Ishikawa (cell line): ENCODE data around the gene SH3PXD2A.

Experiments
- CEBPB ChIP-seq: IDR thresholded peaks from 2 replicates; pipeline ENCODE4 v1.6.1; 2012
- CREB1 ChIP-seq: IDR thresholded peaks from 2 replicates; pipeline ENCODE4 v1.6.1; 2012; ENCODE audit warnings: low read depth
- EGR1 ChIP-seq: IDR thresholded peaks from 2 replicates; pipeline ENCODE4 v1.6.1; 2012
- EP300 ChIP-seq: IDR thresholded peaks from 2 replicates; pipeline ENCODE4 v1.6.1; 2012; ENCODE audit warnings: borderline replicate concordance
- FOXM1 ChIP-seq: IDR thresholded peaks from 2 replicates; pipeline ENCODE4 v1.6.1; 2012; ENCODE audit warnings: low read depth, borderline replicate concordance
- TAF1 ChIP-seq: IDR thresholded peaks from 2 replicates; pipeline ENCODE4 v1.6.1; 2012; ENCODE audit warnings: low read depth, mild to moderate bottlenecking
- TCF12 ChIP-seq: IDR thresholded peaks from 2 replicates; pipeline ENCODE4 v1.6.1; 2012; ENCODE audit warnings: low read depth
- TF ChIP-seq, protein P1 (sequence below): IDR thresholded peaks from 2 replicates; pipeline ENCODE4 v1.6.1; 2012
- TF ChIP-seq, protein P2 (sequence below): IDR thresholded peaks from 2 replicates; pipeline ENCODE4 v1.6.1; 2012; ENCODE audit warnings: low read depth, mild to moderate bottlenecking
- TF ChIP-seq, protein P3 (sequence below): IDR thresholded peaks from 2 replicates; pipeline ENCODE4 v1.6.1; 2012

DNA sequence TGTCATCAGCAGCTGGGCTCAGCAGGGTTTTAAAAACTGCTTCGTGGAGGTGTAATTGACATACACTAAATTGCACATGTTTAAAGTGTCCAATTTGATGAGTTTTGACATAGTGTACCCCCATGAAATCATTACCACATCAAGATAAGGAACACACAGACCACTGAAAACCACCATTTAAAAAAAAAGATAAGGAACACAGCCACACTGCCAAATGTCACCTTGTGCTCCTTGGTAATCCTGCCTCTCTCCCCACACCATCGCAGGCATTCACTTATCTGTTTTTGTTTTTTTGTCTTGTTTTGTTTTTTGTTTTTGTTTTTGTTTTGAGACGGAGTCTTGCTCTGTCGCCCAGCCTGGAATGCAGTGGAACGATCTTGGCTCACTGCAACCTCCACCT, 286.9 kb downstream of the SH3PXD2A start:
- no peak for TF ChIP-seq FOXM1
- TF ChIP-seq, protein P1, sequence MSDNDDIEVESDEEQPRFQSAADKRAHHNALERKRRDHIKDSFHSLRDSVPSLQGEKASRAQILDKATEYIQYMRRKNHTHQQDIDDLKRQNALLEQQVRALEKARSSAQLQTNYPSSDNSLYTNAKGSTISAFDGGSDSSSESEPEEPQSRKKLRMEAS = no peak
- TF ChIP-seq CEBPB = no peak
- TF ChIP-seq EP300 = no peak
- TF ChIP-seq CREB1 = no peak
- TF ChIP-seq, protein P2, sequence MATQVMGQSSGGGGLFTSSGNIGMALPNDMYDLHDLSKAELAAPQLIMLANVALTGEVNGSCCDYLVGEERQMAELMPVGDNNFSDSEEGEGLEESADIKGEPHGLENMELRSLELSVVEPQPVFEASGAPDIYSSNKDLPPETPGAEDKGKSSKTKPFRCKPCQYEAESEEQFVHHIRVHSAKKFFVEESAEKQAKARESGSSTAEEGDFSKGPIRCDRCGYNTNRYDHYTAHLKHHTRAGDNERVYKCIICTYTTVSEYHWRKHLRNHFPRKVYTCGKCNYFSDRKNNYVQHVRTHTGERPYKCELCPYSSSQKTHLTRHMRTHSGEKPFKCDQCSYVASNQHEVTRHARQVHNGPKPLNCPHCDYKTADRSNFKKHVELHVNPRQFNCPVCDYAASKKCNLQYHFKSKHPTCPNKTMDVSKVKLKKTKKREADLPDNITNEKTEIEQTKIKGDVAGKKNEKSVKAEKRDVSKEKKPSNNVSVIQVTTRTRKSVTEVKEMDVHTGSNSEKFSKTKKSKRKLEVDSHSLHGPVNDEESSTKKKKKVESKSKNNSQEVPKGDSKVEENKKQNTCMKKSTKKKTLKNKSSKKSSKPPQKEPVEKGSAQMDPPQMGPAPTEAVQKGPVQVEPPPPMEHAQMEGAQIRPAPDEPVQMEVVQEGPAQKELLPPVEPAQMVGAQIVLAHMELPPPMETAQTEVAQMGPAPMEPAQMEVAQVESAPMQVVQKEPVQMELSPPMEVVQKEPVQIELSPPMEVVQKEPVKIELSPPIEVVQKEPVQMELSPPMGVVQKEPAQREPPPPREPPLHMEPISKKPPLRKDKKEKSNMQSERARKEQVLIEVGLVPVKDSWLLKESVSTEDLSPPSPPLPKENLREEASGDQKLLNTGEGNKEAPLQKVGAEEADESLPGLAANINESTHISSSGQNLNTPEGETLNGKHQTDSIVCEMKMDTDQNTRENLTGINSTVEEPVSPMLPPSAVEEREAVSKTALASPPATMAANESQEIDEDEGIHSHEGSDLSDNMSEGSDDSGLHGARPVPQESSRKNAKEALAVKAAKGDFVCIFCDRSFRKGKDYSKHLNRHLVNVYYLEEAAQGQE = no peak
- no peak for TF ChIP-seq TCF12
- no peak for TF ChIP-seq TAF1
- TF ChIP-seq, protein P3, sequence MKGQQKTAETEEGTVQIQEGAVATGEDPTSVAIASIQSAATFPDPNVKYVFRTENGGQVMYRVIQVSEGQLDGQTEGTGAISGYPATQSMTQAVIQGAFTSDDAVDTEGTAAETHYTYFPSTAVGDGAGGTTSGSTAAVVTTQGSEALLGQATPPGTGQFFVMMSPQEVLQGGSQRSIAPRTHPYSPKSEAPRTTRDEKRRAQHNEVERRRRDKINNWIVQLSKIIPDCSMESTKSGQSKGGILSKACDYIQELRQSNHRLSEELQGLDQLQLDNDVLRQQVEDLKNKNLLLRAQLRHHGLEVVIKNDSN = no peak
- no peak for TF ChIP-seq EGR1
